ENCODE results near the gene CYGB. TPM values are rescaled to one million over a fixed set of nuclear protein-coding genes. Genes with fewer than 3 reads are reported as not detected.

CYGB gene
- polyA plus RNA-seq, 1 of the 3 experiments (the other 2 are of a cell fraction) = 1.7 TPM

DNA sequence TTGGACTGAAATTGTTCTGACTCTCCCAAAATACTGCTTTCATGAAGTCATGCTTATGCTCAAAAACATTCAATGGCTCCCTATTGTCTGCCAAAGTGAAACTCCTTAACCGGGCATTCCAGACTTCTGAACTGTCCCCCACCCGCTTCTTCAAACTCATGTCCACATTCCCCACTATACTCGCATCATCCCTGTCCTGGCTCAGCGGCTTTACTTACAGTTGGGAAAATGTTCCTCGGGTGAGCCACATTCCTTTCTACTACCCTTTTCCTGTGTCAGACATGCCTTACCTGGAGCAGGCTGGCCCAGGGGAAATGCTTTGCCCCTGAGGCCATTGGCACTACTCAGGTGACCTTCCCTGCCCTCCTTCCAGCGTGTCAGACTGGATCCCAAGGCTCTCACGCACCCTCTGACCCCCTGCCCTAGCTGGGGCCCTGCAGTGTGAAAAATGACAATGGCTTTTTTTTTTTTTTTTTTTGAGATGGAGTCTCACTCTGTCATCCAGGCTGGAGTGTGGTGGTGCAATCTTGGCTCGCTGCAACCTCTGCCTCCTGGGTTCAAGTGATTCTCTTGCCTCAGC lies 5.3 kb downstream of the CYGB start:
- no peak for DNase-seq
- no peak overlapping the region for H3K9ac ChIP-seq
- peaks cover 11% of the 10 kb centered on the region for H3F3A ChIP-seq (replicated peaks; ENCODE audit: insufficient read depth)
- no peak overlapping the region for H3K4me2 ChIP-seq
- H3K27me3 ChIP-seq (ENCODE audit: insufficient read depth) = peaks cover 20% of the 10 kb centered on the region
- H3K9me3 ChIP-seq = no peaks in the 10 kb centered on the region
- WGBS (ENCODE audit: low lambda C conversion rate) = 88% methylated on average over 8 of the region's 8 CpGs
- H3K4me1 ChIP-seq (ENCODE audit: control insufficient read depth in 1 of 2, insufficient read depth in 2 of 2, low read depth in 1 of 2, low read length in 1 of 2) = peaks cover 13 to 82% of the 10 kb centered on the region in 2 experiments; a peak in 3 of 4 replicates
- POLR2A ChIA-PET = interaction anchor here (11.2 kb wide), 1 partner anchor 13 kb away, joined by 245 read pairs; no protein-coding TSS in a partner anchor
- peak overlapping the region in 1 of 2 experiments; percentile 89; a peak in 2 of 4 replicates for H3K27ac ChIP-seq (ENCODE audit: low read depth in 2 of 2, low read length in 1 of 2)
- H3K4me3 ChIP-seq (ENCODE audit: low read depth in 2 of 2, low read length in 1 of 2) = no peak overlapping the region
- H2AFZ ChIP-seq (ENCODE audit: low read depth) = no peak overlapping the region
- TF ChIP-seq, protein P1, sequence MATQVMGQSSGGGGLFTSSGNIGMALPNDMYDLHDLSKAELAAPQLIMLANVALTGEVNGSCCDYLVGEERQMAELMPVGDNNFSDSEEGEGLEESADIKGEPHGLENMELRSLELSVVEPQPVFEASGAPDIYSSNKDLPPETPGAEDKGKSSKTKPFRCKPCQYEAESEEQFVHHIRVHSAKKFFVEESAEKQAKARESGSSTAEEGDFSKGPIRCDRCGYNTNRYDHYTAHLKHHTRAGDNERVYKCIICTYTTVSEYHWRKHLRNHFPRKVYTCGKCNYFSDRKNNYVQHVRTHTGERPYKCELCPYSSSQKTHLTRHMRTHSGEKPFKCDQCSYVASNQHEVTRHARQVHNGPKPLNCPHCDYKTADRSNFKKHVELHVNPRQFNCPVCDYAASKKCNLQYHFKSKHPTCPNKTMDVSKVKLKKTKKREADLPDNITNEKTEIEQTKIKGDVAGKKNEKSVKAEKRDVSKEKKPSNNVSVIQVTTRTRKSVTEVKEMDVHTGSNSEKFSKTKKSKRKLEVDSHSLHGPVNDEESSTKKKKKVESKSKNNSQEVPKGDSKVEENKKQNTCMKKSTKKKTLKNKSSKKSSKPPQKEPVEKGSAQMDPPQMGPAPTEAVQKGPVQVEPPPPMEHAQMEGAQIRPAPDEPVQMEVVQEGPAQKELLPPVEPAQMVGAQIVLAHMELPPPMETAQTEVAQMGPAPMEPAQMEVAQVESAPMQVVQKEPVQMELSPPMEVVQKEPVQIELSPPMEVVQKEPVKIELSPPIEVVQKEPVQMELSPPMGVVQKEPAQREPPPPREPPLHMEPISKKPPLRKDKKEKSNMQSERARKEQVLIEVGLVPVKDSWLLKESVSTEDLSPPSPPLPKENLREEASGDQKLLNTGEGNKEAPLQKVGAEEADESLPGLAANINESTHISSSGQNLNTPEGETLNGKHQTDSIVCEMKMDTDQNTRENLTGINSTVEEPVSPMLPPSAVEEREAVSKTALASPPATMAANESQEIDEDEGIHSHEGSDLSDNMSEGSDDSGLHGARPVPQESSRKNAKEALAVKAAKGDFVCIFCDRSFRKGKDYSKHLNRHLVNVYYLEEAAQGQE (IDR thresholded peaks at IDR 0.05; ENCODE audit: low read depth, low read length) = no peak
- H3K79me2 ChIP-seq (ENCODE audit: insufficient read depth) = no peaks in the 10 kb centered on the region
- no peaks in the 10 kb centered on the region for H3K9me2 ChIP-seq
- CTCF ChIA-PET = interaction anchor here (0.6 to 15.7 kb wide), 5 partner anchors 10 to 92 kb away, joined by 3 to 679 read pairs (median 100); partner anchors contain the start of genes CYGB and PRCD
- no peaks in the 10 kb centered on the region for H4K20me1 ChIP-seq (ENCODE audit: insufficient read depth)
- H3K36me3 ChIP-seq (replicated peaks in 1 of 2; ENCODE audit: control insufficient read depth in 1 of 2, insufficient read depth in 2 of 2, low read length in 1 of 2) = no peaks in the 10 kb centered on the region

DNA sequence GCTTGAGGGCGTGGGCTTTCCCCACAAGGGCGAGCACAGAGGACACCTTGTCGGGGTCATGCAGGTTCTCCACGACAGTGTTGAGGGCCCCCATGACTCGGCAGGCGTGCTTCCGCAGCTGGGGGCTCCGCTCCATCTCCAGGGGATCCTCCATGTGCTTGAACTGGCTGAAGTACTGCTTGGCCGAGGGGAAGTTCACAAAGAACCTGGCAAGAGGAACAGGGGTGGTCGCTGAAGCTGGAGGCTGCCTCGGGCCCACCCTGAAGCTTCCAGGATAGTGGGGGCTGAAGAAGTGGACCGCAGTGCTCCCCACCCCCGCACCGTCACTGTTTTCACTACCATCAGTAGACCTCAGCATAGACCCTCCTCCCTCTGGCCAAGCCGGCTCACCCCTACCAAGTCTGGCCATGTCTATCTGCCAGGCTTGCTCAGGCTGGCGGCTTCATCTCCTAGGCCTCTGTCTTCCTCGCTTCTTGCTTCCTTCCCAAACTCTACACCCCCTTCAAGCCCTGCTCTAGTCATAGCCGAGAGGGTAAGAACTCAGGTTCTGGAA lies 5.9 kb downstream of the CYGB start:
- Histone ChIP-seq H2AFZ (ENCODE audit: low read depth) (no peak overlapping the region), H3K36me3 (replicated peaks in 1 of 2; ENCODE audit: control insufficient read depth in 1 of 2, insufficient read depth in 2 of 2, low read length in 1 of 2) (no peaks in the 10 kb centered on the region), H3K9ac (no peak overlapping the region), H3K79me2 (ENCODE audit: insufficient read depth) (no peaks in the 10 kb centered on the region), H3K4me3 (ENCODE audit: low read depth in 2 of 2, low read length in 1 of 2) (no peak overlapping the region), H3K9me2 (no peaks in the 10 kb centered on the region), H3K27ac (ENCODE audit: low read depth in 2 of 2, low read length in 1 of 2) (peak overlapping the region in 1 of 2 experiments; percentile 89; a peak in 2 of 4 replicates), H3K4me2 (no peak overlapping the region), H3K4me1 (ENCODE audit: control insufficient read depth in 1 of 2, insufficient read depth in 2 of 2, low read depth in 1 of 2, low read length in 1 of 2) (peaks cover 13 to 79% of the 10 kb centered on the region in 2 experiments; a peak in 3 of 4 replicates), H3F3A (replicated peaks; ENCODE audit: insufficient read depth) (peaks cover 8% of the 10 kb centered on the region), H3K9me3 (no peaks in the 10 kb centered on the region), H3K27me3 (ENCODE audit: insufficient read depth) (peaks cover 14% of the 10 kb centered on the region), H4K20me1 (ENCODE audit: insufficient read depth) (no peaks in the 10 kb centered on the region)
- CTCF ChIA-PET = interaction anchor here (0.6 to 12.4 kb wide), 6 partner anchors 8 to 92 kb away, joined by 3 to 309 read pairs (median 10); partner anchors contain the start of genes CYGB and PRCD
- POLR2A ChIA-PET = interaction anchor here (1.2 to 11.2 kb wide), 2 partner anchors 13 to 26 kb away, joined by 6 to 245 read pairs; no protein-coding TSS in a partner anchor
- TF ChIP-seq, protein P1 (IDR thresholded peaks at IDR 0.05; ENCODE audit: low read depth, low read length) = no peak
- 0 out of 2 replicates have a peak, but pooled peaks have one; percentile 6 for TF ChIP-seq FOXJ3 (CRISPR knock-in tag; IDR thresholded peaks at IDR 0.05)
- WGBS (ENCODE audit: low lambda C conversion rate) = 90% methylated on average over 18 of the region's 18 CpGs
- DNase-seq = peak; percentile 23

Data from SK-N-SH (cell line).